K562 (cell line): ENCODE data around the gene PADI4.

Experiments used
- CREM ChIP-seq: IDR thresholded peaks from 2 replicates; pipeline ENCODE4 v1.6.1; 2014; ENCODE audit warnings: antibody characterized with exemption, low read depth
- CTCF ChIP-seq, 3 experiments: IDR thresholded peaks in 2 of 3; conservative IDR thresholded peaks in 1 of 3; 2 replicates each; pipeline ENCODE4 v1.5.1; 2011 to 2012; ENCODE audit warnings: low read length in 3 of 3, mild to moderate bottlenecking in 3 of 3, control low read depth in 2 of 3, improper control_type of control experiment in 1 of 3, inconsistent platforms in 1 of 3, low read depth in 1 of 3, mixed read lengths in 1 of 3, moderate library complexity in 1 of 3; ENCODE audit not compliant: insufficient read depth in 2 of 3
- HMG20A ChIP-seq: fragments of 450-650 bp; formaldehyde crosslinking; conservative IDR thresholded peaks from 2 replicates; pipeline ENCODE4 v1.4.0; 2020; ENCODE audit warnings: mild to moderate bottlenecking, mixed read lengths
- IRF9 ChIP-seq: fragments of 450-650 bp; IDR thresholded peaks from 2 replicates; pipeline ENCODE4 v1.6.1; 2016; ENCODE audit warnings: missing biosample characterization, missing genetic modification characterization
- KAT7 ChIP-seq: sonication (generic); formaldehyde crosslinking; IDR thresholded peaks from 2 replicates; pipeline ENCODE4 v1.8.0; 2022; ENCODE audit warnings: missing genetic modification reagents, mild to moderate bottlenecking, borderline replicate concordance
- POLR2AphosphoS5 ChIP-seq: IDR thresholded peaks from 2 replicates; pipeline ENCODE4 v1.6.1; 2011; ENCODE audit warnings: mild to moderate bottlenecking, low read depth, low read length, moderate library complexity; ENCODE audit not compliant: control insufficient read depth, insufficient read depth
- PREB ChIP-seq: sonication (generic); formaldehyde crosslinking; IDR thresholded peaks from 2 replicates; pipeline ENCODE4 v1.8.1; 2023; ENCODE audit warnings: mild to moderate bottlenecking, missing genetic modification reagents
- RFX1 ChIP-seq: fragments of 450-650 bp; IDR thresholded peaks from 2 replicates; pipeline ENCODE4 v1.6.1; 2016; ENCODE audit warnings: mild to moderate bottlenecking, moderate library complexity
- SREBF2 ChIP-seq: sonication (generic); formaldehyde crosslinking; IDR thresholded peaks from 2 replicates; pipeline ENCODE4 v1.4.0; 2020; ENCODE audit warnings: mild to moderate bottlenecking, missing genetic modification reagents
- TARDBP ChIP-seq: fragments of 450-650 bp; IDR thresholded peaks from 2 replicates; pipeline ENCODE4 v1.6.1; 2016
- TCF15 ChIP-seq: fragments of 250-450 bp; sonication (Bioruptor Pico); IDR thresholded peaks from 2 replicates; pipeline ENCODE4 v1.8.0; 2022; ENCODE audit warnings: moderate library complexity, mild to moderate bottlenecking, inconsistent platforms
- THRA ChIP-seq: fragments of 450-650 bp; IDR thresholded peaks from 2 replicates; pipeline ENCODE4 v1.6.1; 2017; ENCODE audit warnings: mild to moderate bottlenecking, moderate library complexity
- ZBTB49 ChIP-seq: sonication (generic); formaldehyde crosslinking; IDR thresholded peaks from 2 replicates; pipeline ENCODE4 v1.8.0; 2022; ENCODE audit warnings: missing genetic modification reagents, mild to moderate bottlenecking, borderline replicate concordance

- TF ChIP-seq TCF15 (CRISPR knock-in tag) (no peak), IRF9 (no peak), POLR2AphosphoS5 (no peak), CTCF (IDR thresholded peaks at IDR 0.05 in 2 of 3, conservative IDR thresholded peaks at IDR 0.05 in 1 of 3; ENCODE audit: insufficient read depth in 2 of 3, low read depth in 1 of 3, low read length in 3 of 3) (no peak), ZBTB49 (CRISPR knock-in tag) (no peak), TARDBP (no peak), RFX1 (no peak), PREB (CRISPR knock-in tag) (no peak), CREM (no peak), HMG20A (no peak), KAT7 (CRISPR knock-in tag) (no peak), THRA (no peak), SREBF2 (no peak)
These were observed 1.6 kb downstream of the PADI4 start for GRCh38 chr1:17309426-17310067.
